ENCODE results near the gene CD36. TPM values are rescaled to one million over a fixed set of nuclear protein-coding genes. Genes with fewer than 3 reads are reported as not detected.

Gene CD36
- polyA plus RNA-seq, 1 donor from 2014 or later = 0.31 TPM

DNA sequence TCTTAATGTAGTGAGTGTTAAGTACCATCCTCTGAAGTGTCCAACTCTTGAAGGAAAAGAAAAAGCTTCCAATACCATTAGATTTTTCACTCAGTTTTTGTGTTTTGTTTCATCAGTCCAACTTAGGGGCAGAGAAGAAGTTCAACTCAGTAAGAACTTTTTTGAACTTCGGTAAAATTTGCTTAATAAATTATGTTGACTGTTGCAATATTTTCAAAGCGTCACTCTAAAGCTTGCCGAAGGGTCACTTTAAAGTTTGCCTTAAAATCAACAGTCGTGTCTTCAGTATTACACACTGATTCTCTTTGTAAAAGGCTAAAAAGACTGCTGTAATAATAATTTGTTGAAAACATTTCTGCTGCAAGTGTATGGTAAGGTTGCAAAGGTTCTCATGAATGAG is 17.6 kb downstream of the CD36 start:
- H3K27me3 ChIP-seq (ENCODE audit: insufficient read depth, low read depth, low read length) = no peaks in the 10 kb centered on the region
- H3K9me2 ChIP-seq (ENCODE audit: insufficient read depth, low read length) = no peaks in the 10 kb centered on the region
- no peak overlapping the region for H3K9ac ChIP-seq (ENCODE audit: low read length)
- no peak overlapping the region for H3K4me2 ChIP-seq (ENCODE audit: low read length)
- no peaks in the 10 kb centered on the region for H4K20me1 ChIP-seq (ENCODE audit: insufficient read depth)
- no peaks in the 10 kb centered on the region for H3K36me3 ChIP-seq (ENCODE audit: insufficient read depth, low read length)
- no peak for TF ChIP-seq SMC3 (conservative IDR thresholded peaks at IDR 0.05; ENCODE audit: poor library complexity)
- TF ChIP-seq, protein P1, sequence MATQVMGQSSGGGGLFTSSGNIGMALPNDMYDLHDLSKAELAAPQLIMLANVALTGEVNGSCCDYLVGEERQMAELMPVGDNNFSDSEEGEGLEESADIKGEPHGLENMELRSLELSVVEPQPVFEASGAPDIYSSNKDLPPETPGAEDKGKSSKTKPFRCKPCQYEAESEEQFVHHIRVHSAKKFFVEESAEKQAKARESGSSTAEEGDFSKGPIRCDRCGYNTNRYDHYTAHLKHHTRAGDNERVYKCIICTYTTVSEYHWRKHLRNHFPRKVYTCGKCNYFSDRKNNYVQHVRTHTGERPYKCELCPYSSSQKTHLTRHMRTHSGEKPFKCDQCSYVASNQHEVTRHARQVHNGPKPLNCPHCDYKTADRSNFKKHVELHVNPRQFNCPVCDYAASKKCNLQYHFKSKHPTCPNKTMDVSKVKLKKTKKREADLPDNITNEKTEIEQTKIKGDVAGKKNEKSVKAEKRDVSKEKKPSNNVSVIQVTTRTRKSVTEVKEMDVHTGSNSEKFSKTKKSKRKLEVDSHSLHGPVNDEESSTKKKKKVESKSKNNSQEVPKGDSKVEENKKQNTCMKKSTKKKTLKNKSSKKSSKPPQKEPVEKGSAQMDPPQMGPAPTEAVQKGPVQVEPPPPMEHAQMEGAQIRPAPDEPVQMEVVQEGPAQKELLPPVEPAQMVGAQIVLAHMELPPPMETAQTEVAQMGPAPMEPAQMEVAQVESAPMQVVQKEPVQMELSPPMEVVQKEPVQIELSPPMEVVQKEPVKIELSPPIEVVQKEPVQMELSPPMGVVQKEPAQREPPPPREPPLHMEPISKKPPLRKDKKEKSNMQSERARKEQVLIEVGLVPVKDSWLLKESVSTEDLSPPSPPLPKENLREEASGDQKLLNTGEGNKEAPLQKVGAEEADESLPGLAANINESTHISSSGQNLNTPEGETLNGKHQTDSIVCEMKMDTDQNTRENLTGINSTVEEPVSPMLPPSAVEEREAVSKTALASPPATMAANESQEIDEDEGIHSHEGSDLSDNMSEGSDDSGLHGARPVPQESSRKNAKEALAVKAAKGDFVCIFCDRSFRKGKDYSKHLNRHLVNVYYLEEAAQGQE (IDR thresholded peaks at IDR 0.05; ENCODE audit: borderline replicate concordance) = no peak
- no peak for TF ChIP-seq TAF1 (IDR thresholded peaks at IDR 0.05; ENCODE audit: low read depth)
- no peak for TF ChIP-seq RAD21 (conservative IDR thresholded peaks at IDR 0.05)
- TF ChIP-seq POLR2AphosphoS5 (IDR thresholded peaks at IDR 0.05) = no peak
- TF ChIP-seq EZH2 (IDR thresholded peaks at IDR 0.05; ENCODE audit: borderline replicate concordance, insufficient read depth, low read length, poor library complexity, severe bottlenecking) = no peak
- no peak for TF ChIP-seq EP300 (conservative IDR thresholded peaks at IDR 0.05; ENCODE audit: poor library complexity, severe bottlenecking)
- TF ChIP-seq, protein P2, sequence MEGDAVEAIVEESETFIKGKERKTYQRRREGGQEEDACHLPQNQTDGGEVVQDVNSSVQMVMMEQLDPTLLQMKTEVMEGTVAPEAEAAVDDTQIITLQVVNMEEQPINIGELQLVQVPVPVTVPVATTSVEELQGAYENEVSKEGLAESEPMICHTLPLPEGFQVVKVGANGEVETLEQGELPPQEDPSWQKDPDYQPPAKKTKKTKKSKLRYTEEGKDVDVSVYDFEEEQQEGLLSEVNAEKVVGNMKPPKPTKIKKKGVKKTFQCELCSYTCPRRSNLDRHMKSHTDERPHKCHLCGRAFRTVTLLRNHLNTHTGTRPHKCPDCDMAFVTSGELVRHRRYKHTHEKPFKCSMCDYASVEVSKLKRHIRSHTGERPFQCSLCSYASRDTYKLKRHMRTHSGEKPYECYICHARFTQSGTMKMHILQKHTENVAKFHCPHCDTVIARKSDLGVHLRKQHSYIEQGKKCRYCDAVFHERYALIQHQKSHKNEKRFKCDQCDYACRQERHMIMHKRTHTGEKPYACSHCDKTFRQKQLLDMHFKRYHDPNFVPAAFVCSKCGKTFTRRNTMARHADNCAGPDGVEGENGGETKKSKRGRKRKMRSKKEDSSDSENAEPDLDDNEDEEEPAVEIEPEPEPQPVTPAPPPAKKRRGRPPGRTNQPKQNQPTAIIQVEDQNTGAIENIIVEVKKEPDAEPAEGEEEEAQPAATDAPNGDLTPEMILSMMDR (IDR thresholded peaks at IDR 0.05; ENCODE audit: poor library complexity, severe bottlenecking) = no peak
- TF ChIP-seq MXI1 (conservative IDR thresholded peaks at IDR 0.05; ENCODE audit: poor library complexity, severe bottlenecking) = no peak
- H3K4me3 ChIP-seq (ENCODE audit: low read length) = no peak overlapping the region
- no peaks in the 10 kb centered on the region for H3F3A ChIP-seq (ENCODE audit: insufficient read depth, low read length, poor library complexity, severe bottlenecking)
- no peak overlapping the region for H3K27ac ChIP-seq (ENCODE audit: low read length)
- H2AFZ ChIP-seq (ENCODE audit: low read depth, low read length) = no peak overlapping the region
- H3K9me3 ChIP-seq (ENCODE audit: low read length) = no peaks in the 10 kb centered on the region
- H3K79me2 ChIP-seq (replicated peaks; ENCODE audit: insufficient read depth, low read length) = no peaks in the 10 kb centered on the region

DNA sequence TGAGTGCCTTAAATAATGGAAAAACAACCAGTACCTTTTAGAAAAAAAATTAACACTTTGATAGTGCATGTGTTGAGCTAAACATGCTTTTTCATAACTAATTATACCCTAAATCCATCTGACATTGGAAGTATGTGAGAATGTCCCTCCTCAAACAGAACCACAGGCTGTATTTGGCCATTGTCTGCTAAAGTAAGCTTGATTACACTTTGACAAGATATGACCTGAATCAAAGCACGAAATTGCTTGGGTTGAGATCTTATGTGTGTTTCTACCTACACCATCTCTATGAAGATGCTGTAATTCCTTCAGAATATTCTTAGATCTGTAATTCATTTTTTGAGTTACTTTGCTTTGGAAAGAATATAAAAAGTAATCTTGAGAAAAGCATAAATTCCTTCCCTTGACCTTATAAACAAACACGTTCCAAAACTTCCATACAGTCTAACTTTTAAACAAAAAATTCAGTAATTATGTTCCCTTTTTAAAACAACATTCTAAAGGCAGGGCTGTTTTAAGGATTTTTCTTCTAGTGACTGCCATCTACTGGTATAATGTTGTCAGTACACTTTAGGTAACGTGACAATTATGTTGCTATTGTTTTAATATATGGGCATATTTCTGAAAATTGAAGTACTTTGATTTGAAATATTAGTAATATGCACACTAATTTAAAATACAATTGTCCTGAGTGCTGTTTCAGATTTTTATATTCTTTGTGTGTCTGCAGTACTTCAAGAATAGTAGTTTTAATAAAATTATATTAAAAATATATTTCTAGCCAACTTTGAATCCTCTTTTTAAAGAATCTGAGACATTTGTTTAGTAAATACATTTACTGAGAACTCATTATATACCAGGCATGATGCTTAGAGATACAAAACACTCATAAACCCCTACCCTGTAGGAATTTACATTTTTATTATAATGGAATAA is 20.9 kb downstream of the CD36 start:
- no peaks in the 10 kb centered on the region for H3K79me2 ChIP-seq (replicated peaks; ENCODE audit: insufficient read depth, low read length)
- H3K27ac ChIP-seq (ENCODE audit: low read length) = no peak overlapping the region
- TF ChIP-seq EZH2 (IDR thresholded peaks at IDR 0.05; ENCODE audit: borderline replicate concordance, insufficient read depth, low read length, poor library complexity, severe bottlenecking) (no peak), RAD21 (conservative IDR thresholded peaks at IDR 0.05) (peak; percentile 66), SMC3 (conservative IDR thresholded peaks at IDR 0.05; ENCODE audit: poor library complexity) (peak; percentile 67), TAF1 (IDR thresholded peaks at IDR 0.05; ENCODE audit: low read depth) (no peak)
- TF ChIP-seq, protein P2 (IDR thresholded peaks at IDR 0.05; ENCODE audit: poor library complexity, severe bottlenecking) = peak; percentile 71
- no peaks in the 10 kb centered on the region for H3F3A ChIP-seq (ENCODE audit: insufficient read depth, low read length, poor library complexity, severe bottlenecking)
- no peak overlapping the region for H3K4me3 ChIP-seq (ENCODE audit: low read length)
- H3K27me3 ChIP-seq (ENCODE audit: insufficient read depth, low read depth, low read length) = no peaks in the 10 kb centered on the region
- H3K4me2 ChIP-seq (ENCODE audit: low read length) = no peak overlapping the region
- H3K36me3 ChIP-seq (ENCODE audit: insufficient read depth, low read length) = no peaks in the 10 kb centered on the region
- no peaks in the 10 kb centered on the region for H4K20me1 ChIP-seq (ENCODE audit: insufficient read depth)
- H2AFZ ChIP-seq (ENCODE audit: low read depth, low read length) = no peak overlapping the region
- H3K9ac ChIP-seq (ENCODE audit: low read length) = no peak overlapping the region
- no peaks in the 10 kb centered on the region for H3K9me2 ChIP-seq (ENCODE audit: insufficient read depth, low read length)
- no peaks in the 10 kb centered on the region for H3K9me3 ChIP-seq (ENCODE audit: low read length)
